CD8-positive, alpha-beta memory T cell (primary cell): ENCODE results near the gene HAUS6. TPM values are rescaled to one million over a fixed set of nuclear protein-coding genes. Genes with fewer than 3 reads are reported as not detected.

ENCODE experiments used
- CTCF ChIA-PET: fragments of 350-600 bp; sonication (Branson Sonifier 250); formaldehyde crosslinking; loops from one replicate; lab custom pipeline; 2021; ENCODE audit warnings: antibody characterized with exemption; lab: Charles Lee
- POLR2A ChIA-PET: fragments of 350-600 bp; sonication (Branson Sonifier 250); formaldehyde crosslinking; loops from one replicate; lab custom pipeline; 2021; ENCODE audit warnings: antibody characterized with exemption; lab: Charles Lee
- DNase-seq, 5 donors: peaks; one replicate each; pipeline versions ENCODE4 v3.0.0 to v3.0.0-alpha.2; 2020 to 2022; ENCODE audit warnings: mixed read lengths in 1 of 5
- H3K27ac ChIP-seq: one replicate; pipeline ENCODE4 v1.7.0; 2013; ENCODE audit warnings: low read depth, mild to moderate bottlenecking, low read length, moderate library complexity
- H3K27me3 ChIP-seq: 2 replicates; pipeline ENCODE4 v1.7.0; 2013; ENCODE audit warnings: low read length, mild to moderate bottlenecking; ENCODE audit not compliant: insufficient read depth, poor library complexity, severe bottlenecking
- H3K36me3 ChIP-seq: 2 replicates; pipeline ENCODE4 v1.7.0; 2013; ENCODE audit warnings: mild to moderate bottlenecking, low read length, moderate library complexity; ENCODE audit not compliant: insufficient read depth
- H3K4me1 ChIP-seq: 2 replicates; pipeline ENCODE4 v1.7.0; 2013; ENCODE audit warnings: mild to moderate bottlenecking, low read length, moderate library complexity; ENCODE audit not compliant: insufficient read depth
- H3K4me3 ChIP-seq: 2 replicates; pipeline ENCODE4 v1.7.0; 2013; ENCODE audit warnings: mild to moderate bottlenecking, low read length
- H3K9me3 ChIP-seq: 2 replicates; pipeline ENCODE4 v1.7.0; 2013; ENCODE audit warnings: mild to moderate bottlenecking, low read length
- H3K27ac Mint-ChIP-seq, 8 donors: one replicate each; pipeline ENCODE4 v1.8.0; 2020 to 2021; ENCODE audit warnings: mixed read lengths in 8 of 8, mild to moderate bottlenecking in 6 of 8, inconsistent platforms in 3 of 8, moderate library complexity in 3 of 8
- H3K27me3 Mint-ChIP-seq, 2 donors: one replicate each; pipeline ENCODE4 v1.8.0; 2020 to 2021; ENCODE audit warnings: mixed read lengths in 2 of 2, mild to moderate bottlenecking in 1 of 2, moderate library complexity in 1 of 2
- H3K36me3 Mint-ChIP-seq, 3 donors: one replicate each; pipeline ENCODE4 v1.8.0; 2020 to 2021; ENCODE audit warnings: mixed read lengths in 3 of 3, inconsistent platforms in 1 of 3, mild to moderate bottlenecking in 1 of 3
- H3K4me1 Mint-ChIP-seq, 3 donors: one replicate each; pipeline ENCODE4 v1.8.0; 2020 to 2021; ENCODE audit warnings: mixed read lengths in 3 of 3, inconsistent platforms in 1 of 3, mild to moderate bottlenecking in 1 of 3
- H3K4me3 Mint-ChIP-seq, 7 donors: one replicate each; pipeline ENCODE4 v1.8.0; 2020 to 2021; ENCODE audit warnings: mixed read lengths in 7 of 7, mild to moderate bottlenecking in 6 of 7, moderate library complexity in 4 of 7, inconsistent platforms in 2 of 7
- H3K9me3 Mint-ChIP-seq, 5 donors: one replicate each; pipeline ENCODE4 v1.8.0; 2020 to 2022; ENCODE audit warnings: mixed read lengths in 5 of 5, mild to moderate bottlenecking in 3 of 5, moderate library complexity in 2 of 5, inconsistent platforms in 1 of 5
- polyA plus RNA-seq: library from polyadenylated mRNA; unstranded; fragments of 300-500 nt; fragmentation: Illumina TruSeq; gene quantifications from one replicate; pipeline ENCODE4 v1.2.3, GENCODE V29; 2021
- total RNA-seq, 2 experiments: library from RNA; stranded (reverse); gene quantifications; one replicate each; pipeline ENCODE4 v1.2.3, GENCODE V29; 2021

HAUS6 gene
- total and polyA plus RNA-seq, 3 experiments from 2014 or later, result 6.2 to 36.3 (median 32.1) TPM

DNA sequence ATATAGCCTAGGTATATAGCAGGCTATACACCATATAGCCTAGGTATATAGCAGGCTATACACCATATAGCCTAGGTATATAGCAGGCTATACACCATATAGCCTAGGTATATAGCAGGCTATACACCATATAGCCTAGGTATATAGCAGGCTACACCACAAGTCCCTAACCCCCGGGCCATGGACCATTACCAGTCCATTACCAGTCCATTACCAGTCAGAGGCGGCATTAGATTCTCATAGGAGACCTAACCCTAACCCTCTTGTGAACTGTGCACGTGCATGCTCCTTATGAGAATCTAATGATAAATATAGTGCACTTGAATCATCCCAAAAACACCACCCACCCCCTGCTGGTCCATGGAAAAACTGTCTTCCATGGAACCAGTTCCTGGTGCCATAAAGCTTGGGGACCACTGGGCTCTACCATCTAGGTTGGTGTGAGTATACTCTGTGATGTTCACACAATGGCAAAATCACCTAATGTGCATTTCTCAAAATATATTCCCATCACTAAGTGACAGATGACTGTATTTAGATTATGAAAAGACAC lies 19.9 kb upstream of the HAUS6 start:
- POLR2A ChIA-PET, result no interaction called here
- Histone ChIP-seq H3K9me3 (no peaks in the 10 kb centered on the region), H3K4me1 (peaks cover 40% of the 10 kb centered on the region), H3K4me3 (no peak overlapping the region), H3K27me3 (no peaks in the 10 kb centered on the region), H3K36me3 (peaks cover 43% of the 10 kb centered on the region), H3K27ac (no peak overlapping the region)
- peaks cover 31 to 58% (median 49%) of the 10 kb centered on the region in 3 donors for H3K4me1 Mint-ChIP-seq
- peak overlapping the region in 5 of 8 donors; percentile 7 to 99 (median 43) for H3K27ac Mint-ChIP-seq
- CTCF ChIA-PET, result no interaction called here
- H3K9me3 Mint-ChIP-seq, result no peaks in the 10 kb centered on the region
- peaks cover 19 to 77% (median 29%) of the 10 kb centered on the region in 3 donors for H3K36me3 Mint-ChIP-seq
- no peak for DNase-seq
- no peak overlapping the region for H3K4me3 Mint-ChIP-seq
- H3K27me3 Mint-ChIP-seq, result no peaks in the 10 kb centered on the region

- ChIA-PET POLR2A (no interaction called here), CTCF (interaction anchor here (0.7 to 0.9 kb wide), 2 partner anchors 26 to 63 kb away, joined by 3 read pairs; no protein-coding TSS in a partner anchor)
- Histone ChIP-seq H3K27ac (no peak overlapping the region), H3K9me3 (no peaks in the 10 kb centered on the region), H3K4me3 (no peak overlapping the region), H3K4me1 (peaks cover 32% of the 10 kb centered on the region), H3K27me3 (no peaks in the 10 kb centered on the region), H3K36me3 (peaks cover 58% of the 10 kb centered on the region)
- no peaks in the 10 kb centered on the region for H3K27me3 Mint-ChIP-seq
- H3K36me3 Mint-ChIP-seq, result peaks cover 29 to 87% (median 31%) of the 10 kb centered on the region in 3 donors
- peaks cover 23 to 47% (median 38%) of the 10 kb centered on the region in 3 donors for H3K4me1 Mint-ChIP-seq
- H3K4me3 Mint-ChIP-seq, result no peak overlapping the region
- DNase-seq, result no peak
- H3K9me3 Mint-ChIP-seq, result no peaks in the 10 kb centered on the region
- peak overlapping the region in 2 of 8 donors; percentile 23 to 49 for H3K27ac Mint-ChIP-seq
These were observed 18.2 kb upstream of the HAUS6 start for GRCh38 chr9:19120877-19121276.

DNA sequence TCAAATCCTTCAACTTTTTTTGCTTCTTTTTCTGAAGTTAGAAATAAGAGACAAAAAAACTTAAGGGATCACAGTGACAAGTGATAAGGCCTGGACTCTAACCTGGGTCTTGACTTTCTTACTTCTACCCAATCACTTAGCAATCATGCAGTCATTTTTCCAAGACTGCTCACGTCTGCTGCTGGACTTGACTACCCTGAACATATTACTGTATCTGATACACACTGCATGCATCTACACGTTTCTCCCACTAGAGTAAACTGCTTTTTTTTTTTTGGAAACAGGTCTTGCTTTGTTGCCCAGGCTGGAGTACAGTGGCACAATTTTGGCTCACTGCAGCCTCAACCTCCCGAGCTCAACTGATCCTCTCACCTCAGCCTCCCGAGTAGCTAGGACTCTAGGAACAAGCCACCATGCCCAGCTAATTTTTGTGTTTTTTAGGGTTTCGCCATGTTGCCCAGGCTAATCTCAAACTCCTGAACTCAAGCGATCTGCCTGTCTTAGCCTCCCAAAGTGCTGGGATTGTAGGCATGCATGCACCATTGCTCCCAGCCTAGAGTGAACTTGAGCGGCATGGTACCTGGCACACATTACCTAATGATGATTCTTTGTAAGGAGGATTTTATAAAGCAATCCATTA lies 17.2 kb upstream of the HAUS6 start:
- Mint-ChIP-seq H3K27ac (peak overlapping the region in 4 of 8 donors; percentile 38 to 87 (median 52)), H3K9me3 (no peaks in the 10 kb centered on the region), H3K4me1 (peaks cover 21 to 37% (median 28%) of the 10 kb centered on the region in 3 donors), H3K27me3 (no peaks in the 10 kb centered on the region), H3K36me3 (peaks cover 32 to 87% (median 36%) of the 10 kb centered on the region in 3 donors), H3K4me3 (no peak overlapping the region)
- Histone ChIP-seq H3K4me3 (no peak overlapping the region), H3K9me3 (no peaks in the 10 kb centered on the region), H3K27ac (no peak overlapping the region), H3K36me3 (peaks cover 62% of the 10 kb centered on the region), H3K27me3 (no peaks in the 10 kb centered on the region), H3K4me1 (peaks cover 23% of the 10 kb centered on the region)
- no peak for DNase-seq
- ChIA-PET CTCF (interaction anchor here (0.9 kb wide), 1 partner anchor 64 kb away, joined by 3 read pairs; no protein-coding TSS in a partner anchor), POLR2A (no interaction called here)

DNA sequence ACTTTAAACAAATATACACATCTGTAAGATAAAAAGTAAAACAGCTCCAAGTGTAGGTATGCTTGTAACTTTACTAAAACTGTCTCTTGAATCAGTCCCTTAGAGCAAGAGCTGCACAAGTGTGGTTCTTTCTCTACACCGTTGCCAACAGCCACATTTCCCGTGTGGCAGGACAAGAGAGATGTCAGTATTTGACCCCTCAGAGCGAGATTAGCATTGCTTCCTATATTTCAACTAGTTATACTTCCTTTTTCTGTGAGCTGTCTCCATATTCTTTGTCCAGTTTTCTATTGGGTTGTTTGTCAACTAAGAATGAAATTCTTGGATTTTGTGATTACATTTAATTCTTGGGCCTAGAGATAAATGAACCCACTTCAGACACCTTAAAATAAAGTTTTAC lies 16.5 kb upstream of the HAUS6 start:
- Histone ChIP-seq H3K27ac (no peak overlapping the region), H3K36me3 (peaks cover 62% of the 10 kb centered on the region), H3K4me1 (peaks cover 18% of the 10 kb centered on the region), H3K9me3 (no peaks in the 10 kb centered on the region), H3K27me3 (no peaks in the 10 kb centered on the region), H3K4me3 (no peak overlapping the region)
- Mint-ChIP-seq H3K4me1 (peaks cover 15 to 31% (median 21%) of the 10 kb centered on the region in 3 donors), H3K36me3 (peaks cover 32 to 89% (median 36%) of the 10 kb centered on the region in 3 donors), H3K9me3 (no peaks in the 10 kb centered on the region), H3K4me3 (no peak overlapping the region), H3K27me3 (no peaks in the 10 kb centered on the region), H3K27ac (peak overlapping the region in 6 of 8 donors; percentile 4 to 87 (median 54))
- CTCF ChIA-PET, result no interaction called here
- no peak for DNase-seq
- POLR2A ChIA-PET, result no interaction called here

GRCh38 chr9:19117039-19117716 lies 14.5 kb upstream of the HAUS6 start:
- Mint-ChIP-seq H3K9me3 (no peaks in the 10 kb centered on the region), H3K27ac (peak overlapping the region in 3 of 8 donors; percentile 12 to 74 (median 14)), H3K4me3 (no peak overlapping the region), H3K27me3 (no peaks in the 10 kb centered on the region), H3K36me3 (peaks cover 24 to 78% (median 32%) of the 10 kb centered on the region in 3 donors), H3K4me1 (peaks cover 0 to 10% (median 2%) of the 10 kb centered on the region in 3 donors)
- no peaks in the 10 kb centered on the region for H3K9me3 ChIP-seq
- no peak for DNase-seq
- H3K4me1 ChIP-seq, result no peaks in the 10 kb centered on the region
- H3K27me3 ChIP-seq, result no peaks in the 10 kb centered on the region
- POLR2A ChIA-PET, result interaction anchor here (0.5 kb wide), 1 partner anchor 31 kb away, joined by 6 read pairs; no protein-coding TSS in a partner anchor
- CTCF ChIA-PET, result interaction anchor here (1.5 kb wide), 1 partner anchor 9 kb away, joined by 3 read pairs; no protein-coding TSS in a partner anchor
- H3K4me3 ChIP-seq, result no peak overlapping the region
- no peak overlapping the region for H3K27ac ChIP-seq
- peaks cover 55% of the 10 kb centered on the region for H3K36me3 ChIP-seq

- H3K9me3 ChIP-seq, result no peaks in the 10 kb centered on the region
- H3K4me1 ChIP-seq, result no peaks in the 10 kb centered on the region
- no peaks in the 10 kb centered on the region for H3K9me3 Mint-ChIP-seq
- POLR2A ChIA-PET, result no interaction called here
- peak overlapping the region in 1 of 8 donors; percentile 22 for H3K27ac Mint-ChIP-seq
- peaks cover 55% of the 10 kb centered on the region for H3K36me3 ChIP-seq
- CTCF ChIA-PET, result interaction anchor here (1.5 kb wide), 1 partner anchor 10 kb away, joined by 3 read pairs; no protein-coding TSS in a partner anchor
- no peaks in the 10 kb centered on the region for H3K27me3 Mint-ChIP-seq
- H3K27me3 ChIP-seq, result no peaks in the 10 kb centered on the region
- H3K4me3 ChIP-seq, result no peak overlapping the region
- no peak overlapping the region for H3K4me3 Mint-ChIP-seq
- H3K36me3 Mint-ChIP-seq, result peaks cover 24 to 75% (median 32%) of the 10 kb centered on the region in 3 donors
- peaks cover 0 to 8% (median 0%) of the 10 kb centered on the region in 3 donors for H3K4me1 Mint-ChIP-seq
- no peak overlapping the region for H3K27ac ChIP-seq
- DNase-seq, result no peak
These were observed 13.5 kb upstream of the HAUS6 start for GRCh38 chr9:19116107-19116790.

DNA sequence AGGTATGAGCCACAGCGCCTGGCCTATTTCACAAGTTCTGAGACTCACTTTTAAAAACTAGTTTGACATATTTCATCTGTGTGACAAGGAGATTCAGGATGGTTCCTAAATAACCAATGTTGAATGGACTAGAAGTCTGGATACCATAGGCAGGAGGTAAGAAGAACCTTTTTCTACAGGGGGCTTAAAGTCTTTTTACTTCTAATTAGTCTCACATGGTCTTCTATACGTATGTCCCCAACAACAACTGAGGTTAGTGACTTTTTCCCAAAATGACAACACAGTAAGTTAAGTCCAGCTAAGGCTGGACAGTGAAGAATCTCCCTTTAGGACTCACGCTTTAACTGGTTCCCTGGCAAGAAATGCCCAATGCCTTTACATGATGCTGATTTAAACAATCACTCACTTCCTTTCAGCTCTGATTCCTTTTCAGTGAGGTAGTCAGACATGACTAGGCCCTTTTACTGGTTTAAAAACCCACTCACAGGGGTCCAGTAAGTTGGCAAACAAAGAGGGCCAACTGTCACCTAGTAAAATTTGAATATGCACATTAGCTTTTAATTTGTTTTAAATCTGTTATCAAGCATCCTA lies 12.1 kb upstream of the HAUS6 start:
- Mint-ChIP-seq H3K9me3 (no peaks in the 10 kb centered on the region), H3K4me1 (peaks cover 0 to 8% (median 0%) of the 10 kb centered on the region in 3 donors), H3K27ac (no peak overlapping the region), H3K36me3 (peaks cover 14 to 60% (median 27%) of the 10 kb centered on the region in 3 donors), H3K27me3 (no peaks in the 10 kb centered on the region), H3K4me3 (no peak overlapping the region)
- ChIA-PET CTCF (no interaction called here), POLR2A (no interaction called here)
- no peak for DNase-seq
- Histone ChIP-seq H3K36me3 (peaks cover 40% of the 10 kb centered on the region), H3K27ac (no peak overlapping the region), H3K27me3 (no peaks in the 10 kb centered on the region), H3K4me3 (no peak overlapping the region), H3K9me3 (no peaks in the 10 kb centered on the region), H3K4me1 (no peaks in the 10 kb centered on the region)
